GM06990 (cell line): Measurements from ENCODE around the gene DMD.

ENCODE experiments used
- DNase-seq: peaks from one replicate; pipeline ENCODE4 v3.0.0-alpha.2; 2011; ENCODE audit not compliant: insufficient read length; ENCODE audit errors: extremely low read depth
- H3K27me3 ChIP-seq: replicated peaks from 2 replicates; pipeline ENCODE4 v1.6.0; 2011; ENCODE audit warnings: low read length; ENCODE audit not compliant: control insufficient read depth, insufficient read depth
- H3K36me3 ChIP-seq: 2 replicates; pipeline ENCODE4 v1.5.1; 2011; ENCODE audit warnings: low read length; ENCODE audit not compliant: control insufficient read depth, insufficient read depth
- H3K4me3 ChIP-seq: replicated peaks from 2 replicates; pipeline ENCODE4 v1.5.1; 2011; ENCODE audit warnings: low read depth, mild to moderate bottlenecking, control low read depth, low read length
- TF ChIP-seq, protein P1 (sequence below): IDR thresholded peaks from 2 replicates; pipeline ENCODE4 v1.5.1; 2011; ENCODE audit warnings: low read length, control low read depth, mild to moderate bottlenecking, inconsistent platforms; ENCODE audit not compliant: insufficient read depth, poor library complexity, severe bottlenecking

The DMD gene

GRCh38 chrX:31376408-31377022, 1834.8 kb downstream of the DMD start:
- no peaks in the 10 kb centered on the region for H3K36me3 ChIP-seq
- no peaks in the 10 kb centered on the region for H3K27me3 ChIP-seq
- TF ChIP-seq, protein P1, sequence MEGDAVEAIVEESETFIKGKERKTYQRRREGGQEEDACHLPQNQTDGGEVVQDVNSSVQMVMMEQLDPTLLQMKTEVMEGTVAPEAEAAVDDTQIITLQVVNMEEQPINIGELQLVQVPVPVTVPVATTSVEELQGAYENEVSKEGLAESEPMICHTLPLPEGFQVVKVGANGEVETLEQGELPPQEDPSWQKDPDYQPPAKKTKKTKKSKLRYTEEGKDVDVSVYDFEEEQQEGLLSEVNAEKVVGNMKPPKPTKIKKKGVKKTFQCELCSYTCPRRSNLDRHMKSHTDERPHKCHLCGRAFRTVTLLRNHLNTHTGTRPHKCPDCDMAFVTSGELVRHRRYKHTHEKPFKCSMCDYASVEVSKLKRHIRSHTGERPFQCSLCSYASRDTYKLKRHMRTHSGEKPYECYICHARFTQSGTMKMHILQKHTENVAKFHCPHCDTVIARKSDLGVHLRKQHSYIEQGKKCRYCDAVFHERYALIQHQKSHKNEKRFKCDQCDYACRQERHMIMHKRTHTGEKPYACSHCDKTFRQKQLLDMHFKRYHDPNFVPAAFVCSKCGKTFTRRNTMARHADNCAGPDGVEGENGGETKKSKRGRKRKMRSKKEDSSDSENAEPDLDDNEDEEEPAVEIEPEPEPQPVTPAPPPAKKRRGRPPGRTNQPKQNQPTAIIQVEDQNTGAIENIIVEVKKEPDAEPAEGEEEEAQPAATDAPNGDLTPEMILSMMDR: no peak
- H3K4me3 ChIP-seq: no peak overlapping the region
- no peak for DNase-seq

GRCh38 chrX:31374786-31375185, 1836.6 kb downstream of the DMD start:
- Histone ChIP-seq H3K27me3 (no peaks in the 10 kb centered on the region), H3K4me3 (no peak overlapping the region), H3K36me3 (no peaks in the 10 kb centered on the region)
- DNase-seq: no peak
- TF ChIP-seq, protein P1: no peak

DNA sequence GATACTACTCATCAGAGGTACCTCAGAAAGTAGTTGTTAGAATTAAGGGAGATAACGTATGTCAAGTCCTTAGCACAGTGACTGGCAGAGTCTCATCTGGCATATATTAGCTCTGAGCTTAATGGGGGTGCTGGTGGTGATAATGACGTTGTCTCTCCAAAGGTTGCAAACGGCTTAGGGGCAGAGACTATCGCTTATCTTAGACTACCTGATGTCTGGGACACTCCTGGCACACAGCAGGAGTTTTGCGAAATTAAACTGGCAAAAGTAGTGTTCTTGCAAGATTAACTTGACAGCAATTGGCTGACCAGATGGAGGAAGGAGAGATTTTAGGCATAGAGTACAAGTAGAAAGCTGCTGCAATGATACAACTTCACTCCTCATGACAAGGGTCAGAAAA, 1839.4 kb downstream of the DMD start:
- TF ChIP-seq, protein P1: no peak
- H3K4me3 ChIP-seq: no peak overlapping the region
- no peaks in the 10 kb centered on the region for H3K36me3 ChIP-seq
- no peaks in the 10 kb centered on the region for H3K27me3 ChIP-seq
- DNase-seq: no peak

DNA sequence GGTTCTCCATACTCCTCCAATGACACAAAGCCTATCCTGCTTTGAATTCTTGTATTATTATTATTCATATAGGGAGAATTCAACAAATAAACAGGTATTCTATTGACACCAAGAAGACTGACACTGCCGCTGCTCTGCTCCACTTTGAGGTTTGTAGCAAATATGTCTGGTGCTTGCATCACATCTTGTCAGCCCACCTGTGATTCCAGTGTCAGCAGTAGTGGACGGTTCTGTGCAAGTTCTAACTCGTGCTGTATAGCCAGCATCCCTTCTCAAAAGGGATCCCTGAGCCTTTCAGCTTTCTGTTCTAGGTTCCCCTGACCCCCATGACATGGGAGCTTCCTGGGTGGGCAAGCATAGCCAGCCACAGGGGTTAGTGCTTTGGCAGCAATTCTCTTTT, 1843.5 kb downstream of the DMD start:
- Histone ChIP-seq H3K36me3 (no peaks in the 10 kb centered on the region), H3K27me3 (no peaks in the 10 kb centered on the region), H3K4me3 (no peak overlapping the region)
- DNase-seq: no peak
- TF ChIP-seq, protein P1: no peak

GRCh38 chrX:31366041-31366440, 1845.3 kb downstream of the DMD start:
- no peak overlapping the region for H3K4me3 ChIP-seq
- TF ChIP-seq, protein P1: no peak
- no peaks in the 10 kb centered on the region for H3K27me3 ChIP-seq
- no peak for DNase-seq
- no peaks in the 10 kb centered on the region for H3K36me3 ChIP-seq
